ENCODE results near the gene ALDH1A1.

- no peak for TF ChIP-seq EP300 (IDR thresholded peaks at IDR 0.05)
- TF ChIP-seq CTCF (IDR thresholded peaks at IDR 0.05) = no peak
Observed at GRCh38 chr9:72911247-72911775, 41.5 kb downstream of the ALDH1A1 start.

Data from tibial nerve (tissue), 4 donors.